ENCODE data around the gene MAPK1IP1L. TPM values are rescaled to one million over a fixed set of nuclear protein-coding genes. Genes with fewer than 3 reads are reported as not detected.

Gene MAPK1IP1L
- total and polyA plus RNA-seq, 2 of the 13 experiments (the other 11 are each of a cell fraction or from before 2014, with no cell fraction given), result 27.8 to 68.4 TPM

GRCh38 chr14:55026793-55027561, 24.5 kb upstream of the MAPK1IP1L start, which contains the start of the genes SOCS4 and WDHD1 (continued):
- peak; percentile 88 for TF ChIP-seq ZHX2 (IDR thresholded peaks at IDR 0.05; ENCODE audit: low read depth)
- no peak for TF ChIP-seq ZHX2 (CRISPR knock-in tag; IDR thresholded peaks at IDR 0.05; ENCODE audit: borderline replicate concordance)
- TF ChIP-seq HCFC1 (IDR thresholded peaks at IDR 0.05; ENCODE audit: low read depth, low read length), result peak; percentile 56
- TF ChIP-seq ZBTB40 (IDR thresholded peaks at IDR 0.05), result no peak
- 0 out of 2 replicates have a peak, but pooled peaks have one; percentile 46 for TF ChIP-seq ZBTB40 (CRISPR knock-in tag; IDR thresholded peaks at IDR 0.05)
- TF ChIP-seq ZNF430 (CRISPR knock-in tag; IDR thresholded peaks at IDR 0.05), result peak; percentile 95
- TF ChIP-seq KDM5B (CRISPR knock-in tag; IDR thresholded peaks at IDR 0.05; ENCODE audit: borderline replicate concordance), result peak; percentile 83; the same call in 1 of the 2 replicates
- TF ChIP-seq TP53 (CRISPR knock-in tag; conservative IDR thresholded peaks at IDR 0.05), result no peak; the same call in 1 of the 2 replicates
- TF ChIP-seq MAX (IDR thresholded peaks at IDR 0.05), result peak; percentile 94
- TF ChIP-seq NR2F1 (CRISPR knock-in tag; IDR thresholded peaks at IDR 0.05), result peak in 1 of 2 experiments; percentile 43; a peak in 1 of 4 replicates
- TF ChIP-seq ATRX (CRISPR knock-in tag; IDR thresholded peaks at IDR 0.05; ENCODE audit: borderline replicate concordance), result no peak
- no peak for TF ChIP-seq FOSL1 (CRISPR knock-in tag; IDR thresholded peaks at IDR 0.05; ENCODE audit: borderline replicate concordance)
- peak; percentile 78 for TF ChIP-seq YY1 (IDR thresholded peaks at IDR 0.05; ENCODE audit: insufficient read depth, insufficient replicate concordance, low read depth, low read length)
- peak; percentile 80 for TF ChIP-seq ARID2 (CRISPR knock-in tag; IDR thresholded peaks at IDR 0.05; ENCODE audit: borderline replicate concordance)

Data from HepG2 (cell line).